NT2/D1 (cell line): Measurements from ENCODE around the gene PRKCQ.

Source experiments
- YY1 ChIP-seq: IDR thresholded peaks from 2 replicates; pipeline ENCODE4 v1.6.1; 2011; ENCODE audit not compliant: insufficient read length, insufficient read depth
- ZNF274 ChIP-seq: IDR thresholded peaks from 2 replicates; pipeline ENCODE4 v1.6.1; 2011; ENCODE audit warnings: mild to moderate bottlenecking, low read depth, low read length

DNA sequence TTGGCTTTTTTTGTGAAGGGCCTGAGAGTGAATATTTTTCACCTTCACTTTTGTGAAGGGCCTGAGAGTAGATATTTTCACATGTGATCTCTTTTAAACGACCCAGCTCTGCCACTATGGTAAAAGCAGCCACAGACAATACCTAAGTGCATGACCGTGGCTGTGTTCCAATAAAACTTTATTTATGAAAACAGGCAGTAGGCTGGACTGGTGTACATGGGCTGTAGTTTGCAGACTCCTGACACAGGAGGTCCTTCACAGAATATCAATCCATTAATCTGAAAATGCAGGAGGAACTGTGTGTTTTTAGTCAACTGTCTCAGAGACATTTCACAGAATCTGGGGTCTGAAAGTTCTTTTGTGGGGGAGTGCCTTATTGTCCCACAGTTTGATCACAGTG lies 186.9 kb downstream of the PRKCQ start:
- no peak for TF ChIP-seq YY1
- TF ChIP-seq ZNF274, result no peak
